DOHH2 (cell line): ENCODE results near the gene KIF21B.

ENCODE experiments used
- H3F3A ChIP-seq: fragments of 200-600 bp; sonication (generic), shearing (Covaris generic); 2 replicates; pipeline ENCODE4 v1.6.0; 2016; ENCODE audit warnings: antibody characterized with exemption, mild to moderate bottlenecking; ENCODE audit not compliant: control insufficient read depth, insufficient read depth
- H3K27ac ChIP-seq: fragments of 200-600 bp; sonication (generic); 2 replicates; pipeline ENCODE4 v1.5.1; 2014; ENCODE audit warnings: low read depth, mild to moderate bottlenecking, low read length, moderate library complexity
- H3K27me3 ChIP-seq: fragments of 200-600 bp; sonication (generic); 2 replicates; pipeline ENCODE4 v1.6.1; 2014; ENCODE audit warnings: mild to moderate bottlenecking, low read length, mixed read lengths; ENCODE audit not compliant: control insufficient read depth
- H3K36me3 ChIP-seq: fragments of 200-600 bp; sonication (generic); 2 replicates; pipeline ENCODE4 v1.6.1; 2014; ENCODE audit warnings: mild to moderate bottlenecking, low read length, moderate library complexity, mixed read lengths; ENCODE audit not compliant: control insufficient read depth
- H3K4me1 ChIP-seq: fragments of 200-600 bp; sonication (generic); 2 replicates; pipeline ENCODE4 v1.6.1; 2014; ENCODE audit warnings: mild to moderate bottlenecking, low read length, mixed read lengths; ENCODE audit not compliant: control insufficient read depth
- H3K4me2 ChIP-seq: fragments of 200-600 bp; sonication (generic); 2 replicates; pipeline ENCODE4 v1.6.0; 2014; ENCODE audit warnings: mild to moderate bottlenecking, low read length, moderate library complexity
- H3K4me3 ChIP-seq: fragments of 200-600 bp; sonication (generic); 2 replicates; pipeline ENCODE4 v1.5.1; 2014; ENCODE audit warnings: mild to moderate bottlenecking, low read length, mixed read lengths
- H3K79me2 ChIP-seq: fragments of 200-600 bp; sonication (generic); 2 replicates; pipeline ENCODE4 v1.6.1; 2014; ENCODE audit warnings: mild to moderate bottlenecking, low read length, mixed read lengths; ENCODE audit not compliant: control insufficient read depth
- H3K9me2 ChIP-seq: fragments of 200-600 bp; sonication (generic); replicated peaks from 2 replicates; pipeline ENCODE4 v1.6.1; 2014; ENCODE audit warnings: mild to moderate bottlenecking, low read length, mixed read lengths; ENCODE audit not compliant: control insufficient read depth
- H3K9me3 ChIP-seq: fragments of 200-600 bp; sonication (generic); 2 replicates; pipeline ENCODE4 v1.6.1; 2014; ENCODE audit warnings: antibody characterized with exemption, low read length, mixed read lengths; ENCODE audit not compliant: control insufficient read depth, insufficient read depth
- H4K20me1 ChIP-seq: fragments of 200-600 bp; sonication (generic); 2 replicates; pipeline ENCODE4 v1.6.0; 2014; ENCODE audit warnings: low read depth, mild to moderate bottlenecking, antibody characterized with exemption, low read length, moderate library complexity; ENCODE audit not compliant: control insufficient read depth, insufficient read depth
- CTCF ChIP-seq: fragments of 200-600 bp; sonication (generic); IDR thresholded peaks from one replicate; pipeline ENCODE4 v1.5.1; 2014; ENCODE audit warnings: antibody characterized with exemption, mild to moderate bottlenecking, low read depth, low read length; ENCODE audit not compliant: poor library complexity, severe bottlenecking
- EZH2phosphoT487 ChIP-seq: fragments of 200-600 bp; sonication (generic); IDR thresholded peaks from 2 replicates; pipeline ENCODE4 v1.6.1; 2017; ENCODE audit warnings: borderline replicate concordance, mild to moderate bottlenecking, antibody characterized with exemption, low read length, moderate library complexity, mixed read lengths

KIF21B gene

GRCh38 chr1:201069636-201070035 is 46.1 kb upstream of the KIF21B start:
- no peaks in the 10 kb centered on the region for H3K9me3 ChIP-seq
- no peaks in the 10 kb centered on the region for H3K9me2 ChIP-seq
- no peak for TF ChIP-seq EZH2phosphoT487
- no peak for TF ChIP-seq CTCF
- peaks cover 5% of the 10 kb centered on the region; the same call in 1 of the 2 replicates for H3K27me3 ChIP-seq
- no peaks in the 10 kb centered on the region for H3K79me2 ChIP-seq
- H3K4me2 ChIP-seq = no peak overlapping the region
- H4K20me1 ChIP-seq = no peaks in the 10 kb centered on the region
- no peak overlapping the region for H3K27ac ChIP-seq
- H3K4me1 ChIP-seq = no peaks in the 10 kb centered on the region
- H3K4me3 ChIP-seq = no peak overlapping the region
- H3K36me3 ChIP-seq = no peaks in the 10 kb centered on the region
- H3F3A ChIP-seq = no peaks in the 10 kb centered on the region

- Histone ChIP-seq H3K9me3 (no peaks in the 10 kb centered on the region), H3K36me3 (no peaks in the 10 kb centered on the region), H3K4me2 (no peak overlapping the region), H3K27me3 (peaks cover 5% of the 10 kb centered on the region; the same call in 1 of the 2 replicates), H3K27ac (no peak overlapping the region), H4K20me1 (no peaks in the 10 kb centered on the region), H3K4me3 (no peak overlapping the region), H3F3A (no peaks in the 10 kb centered on the region), H3K4me1 (no peaks in the 10 kb centered on the region), H3K9me2 (no peaks in the 10 kb centered on the region), H3K79me2 (no peaks in the 10 kb centered on the region)
- TF ChIP-seq EZH2phosphoT487 = no peak
- no peak for TF ChIP-seq CTCF
These were observed 45.5 kb upstream of the KIF21B start for GRCh38 chr1:201068976-201069375.

- H3K27ac ChIP-seq = no peak overlapping the region
- no peak overlapping the region for H3K4me2 ChIP-seq
- no peaks in the 10 kb centered on the region for H3K9me3 ChIP-seq
- H4K20me1 ChIP-seq = no peaks in the 10 kb centered on the region
- H3K9me2 ChIP-seq = no peaks in the 10 kb centered on the region
- TF ChIP-seq CTCF = no peak
- TF ChIP-seq EZH2phosphoT487 = no peak
- H3K36me3 ChIP-seq = no peaks in the 10 kb centered on the region
- no peaks in the 10 kb centered on the region for H3K79me2 ChIP-seq
- no peak overlapping the region for H3K4me3 ChIP-seq
- H3F3A ChIP-seq = no peaks in the 10 kb centered on the region
- no peaks in the 10 kb centered on the region for H3K4me1 ChIP-seq
- peaks cover 5% of the 10 kb centered on the region; the same call in 1 of the 2 replicates for H3K27me3 ChIP-seq
These were observed 43.5 kb upstream of the KIF21B start for GRCh38 chr1:201066986-201067385.
